Measurements from ENCODE around the gene NPAT.

GRCh38 chr11:108228251-108228650 is 5.8 kb upstream of the NPAT start:
- TF ChIP-seq ZSCAN25 (CRISPR knock-in tag; IDR thresholded peaks at IDR 0.05): no peak
- TF ChIP-seq CHD4 (IDR thresholded peaks at IDR 0.05; ENCODE audit: borderline replicate concordance, low read length): no peak
- TF ChIP-seq ZNF235 (CRISPR knock-in tag; IDR thresholded peaks at IDR 0.05; ENCODE audit: borderline replicate concordance): no peak
- no peak for TF ChIP-seq ATF3 (CRISPR knock-in tag; IDR thresholded peaks at IDR 0.05)
- TF ChIP-seq FLYWCH1 (CRISPR knock-in tag; IDR thresholded peaks at IDR 0.05): no peak
- TF ChIP-seq TRIM24 (CRISPR knock-in tag; IDR thresholded peaks at IDR 0.05): no peak
- TF ChIP-seq, protein P1, sequence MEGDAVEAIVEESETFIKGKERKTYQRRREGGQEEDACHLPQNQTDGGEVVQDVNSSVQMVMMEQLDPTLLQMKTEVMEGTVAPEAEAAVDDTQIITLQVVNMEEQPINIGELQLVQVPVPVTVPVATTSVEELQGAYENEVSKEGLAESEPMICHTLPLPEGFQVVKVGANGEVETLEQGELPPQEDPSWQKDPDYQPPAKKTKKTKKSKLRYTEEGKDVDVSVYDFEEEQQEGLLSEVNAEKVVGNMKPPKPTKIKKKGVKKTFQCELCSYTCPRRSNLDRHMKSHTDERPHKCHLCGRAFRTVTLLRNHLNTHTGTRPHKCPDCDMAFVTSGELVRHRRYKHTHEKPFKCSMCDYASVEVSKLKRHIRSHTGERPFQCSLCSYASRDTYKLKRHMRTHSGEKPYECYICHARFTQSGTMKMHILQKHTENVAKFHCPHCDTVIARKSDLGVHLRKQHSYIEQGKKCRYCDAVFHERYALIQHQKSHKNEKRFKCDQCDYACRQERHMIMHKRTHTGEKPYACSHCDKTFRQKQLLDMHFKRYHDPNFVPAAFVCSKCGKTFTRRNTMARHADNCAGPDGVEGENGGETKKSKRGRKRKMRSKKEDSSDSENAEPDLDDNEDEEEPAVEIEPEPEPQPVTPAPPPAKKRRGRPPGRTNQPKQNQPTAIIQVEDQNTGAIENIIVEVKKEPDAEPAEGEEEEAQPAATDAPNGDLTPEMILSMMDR (CRISPR knock-in tag; IDR thresholded peaks at IDR 0.05): no peak
- TF ChIP-seq, protein P2, sequence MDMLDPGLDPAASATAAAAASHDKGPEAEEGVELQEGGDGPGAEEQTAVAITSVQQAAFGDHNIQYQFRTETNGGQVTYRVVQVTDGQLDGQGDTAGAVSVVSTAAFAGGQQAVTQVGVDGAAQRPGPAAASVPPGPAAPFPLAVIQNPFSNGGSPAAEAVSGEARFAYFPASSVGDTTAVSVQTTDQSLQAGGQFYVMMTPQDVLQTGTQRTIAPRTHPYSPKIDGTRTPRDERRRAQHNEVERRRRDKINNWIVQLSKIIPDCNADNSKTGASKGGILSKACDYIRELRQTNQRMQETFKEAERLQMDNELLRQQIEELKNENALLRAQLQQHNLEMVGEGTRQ (IDR thresholded peaks at IDR 0.05; ENCODE audit: low read depth, low read length): no peak
- TF ChIP-seq, protein P2 (CRISPR knock-in tag; IDR thresholded peaks at IDR 0.05; ENCODE audit: borderline replicate concordance): no peak

Data from HepG2 (cell line).